Caco-2 (cell line): ENCODE results near the gene DENND4B. TPM values are rescaled to one million over a fixed set of nuclear protein-coding genes. Genes with fewer than 3 reads are reported as not detected.
A peak's percentile ranks its signal among the peaks of the same experiment; 100 is the strongest.

ENCODE experiments used
- BruUV-seq: library from RNA; stranded (reverse); fragments of 400-500 nt; replicated peaks from 2 replicates; lab custom pipeline; 2021; lab: Mats Ljungman, UMichigan
- CTCF ChIA-PET: fragments of 300-600 bp; sonication (Branson Sonifier 250); formaldehyde crosslinking; loops from one replicate; lab custom pipeline; 2022; ENCODE audit warnings: antibody characterized with exemption; lab: Charles Lee
- POLR2A ChIA-PET: fragments of 300-600 bp; sonication (Branson Sonifier 250); formaldehyde crosslinking; loops from one replicate; lab custom pipeline; 2022; ENCODE audit warnings: antibody characterized with exemption; lab: Charles Lee
- DNase-seq, 2 experiments: peaks; one replicate each; pipeline versions ENCODE4 v3.0.0 to v3.0.0-alpha.2; 2020 to 2022
- H3K27me3 ChIP-seq: replicated peaks from 2 replicates; pipeline ENCODE4 v1.6.0; 2011; ENCODE audit warnings: low read length; ENCODE audit not compliant: control insufficient read depth, insufficient read depth
- H3K36me3 ChIP-seq: 2 replicates; pipeline ENCODE4 v1.5.1; 2011; ENCODE audit warnings: low read length; ENCODE audit not compliant: control insufficient read depth, insufficient read depth
- H3K4me1 ChIP-seq: fragments of 250-450 bp; sonication (Bioruptor Pico); 2 replicates; pipeline ENCODE4 v1.5.1; 2020; ENCODE audit warnings: mild to moderate bottlenecking
- H3K4me3 ChIP-seq: 2 replicates; pipeline ENCODE4 v1.5.1; 2011; ENCODE audit warnings: low read depth, mild to moderate bottlenecking, control low read depth, low read length
- H3K9me3 ChIP-seq: fragments of 250-450 bp; sonication (Bioruptor Pico); 2 replicates; pipeline ENCODE4 v1.5.1; 2020; ENCODE audit warnings: mild to moderate bottlenecking, moderate library complexity
- H3K27ac Mint-ChIP-seq: one replicate; pipeline ENCODE4 v1.8.0; 2022; ENCODE audit warnings: mixed read lengths; ENCODE audit not compliant: unreplicated experiment
- H3K27me3 Mint-ChIP-seq: one replicate; pipeline ENCODE4 v1.8.0; 2022; ENCODE audit warnings: mixed read lengths; ENCODE audit not compliant: insufficient read depth, unreplicated experiment
- H3K36me3 Mint-ChIP-seq: one replicate; pipeline ENCODE4 v1.8.0; 2022; ENCODE audit warnings: mild to moderate bottlenecking, mixed read lengths; ENCODE audit not compliant: insufficient read depth, unreplicated experiment
- H3K4me1 Mint-ChIP-seq: one replicate; pipeline ENCODE4 v1.8.0; 2022; ENCODE audit warnings: low read depth, mixed read lengths; ENCODE audit not compliant: unreplicated experiment
- H3K4me3 Mint-ChIP-seq: one replicate; pipeline ENCODE4 v1.8.0; 2022; ENCODE audit warnings: mild to moderate bottlenecking, moderate library complexity, mixed read lengths; ENCODE audit not compliant: unreplicated experiment
- H3K9me3 Mint-ChIP-seq: one replicate; pipeline ENCODE4 v1.8.0; 2022; ENCODE audit warnings: mixed read lengths; ENCODE audit not compliant: unreplicated experiment
- intact Hi-C: fragments of 100-400 bp; cut with micrococcal nuclease; formaldehyde crosslinking; loops from one replicate; pipeline ENCODE4 v1.10.0; 2022; ENCODE audit not compliant: unreplicated experiment
- total RNA-seq: library from RNA; stranded (reverse); gene quantifications from 2 replicates; pipeline ENCODE4 v1.2.3, GENCODE V29; 2022
- TF ChIP-seq, protein P1 (sequence below), 2 experiments: fragments of 200-600 bp in 1 of 2; IDR thresholded peaks; 1 replicate in 1 of 2; 2 replicates in 1 of 2; pipeline versions ENCODE4 v1.5.1 to v1.8.0; 2011 to 2022; ENCODE audit warnings: antibody characterized with exemption in 1 of 2, control low read depth in 1 of 2, inconsistent platforms in 1 of 2, low read depth in 1 of 2, low read length in 1 of 2, mild to moderate bottlenecking in 1 of 2, moderate library complexity in 1 of 2; ENCODE audit not compliant: insufficient read depth in 1 of 2, severe bottlenecking in 1 of 2, unreplicated experiment in 1 of 2

The DENND4B gene
- total RNA-seq, 1 experiment from 2014 or later, result 79.0 TPM

- CTCF ChIA-PET, result no interaction called here
- H3K36me3 Mint-ChIP-seq, result peaks cover 14% of the 10 kb centered on the region
- no peaks in the 10 kb centered on the region for H3K27me3 Mint-ChIP-seq
- Histone ChIP-seq H3K4me3 (no peak overlapping the region), H3K9me3 (no peaks in the 10 kb centered on the region), H3K4me1 (no peaks in the 10 kb centered on the region), H3K27me3 (no peaks in the 10 kb centered on the region), H3K36me3 (no peaks in the 10 kb centered on the region; the same call in none of the 2 replicates)
- no TSS peak for BruUV-seq
- TF ChIP-seq, protein P1, sequence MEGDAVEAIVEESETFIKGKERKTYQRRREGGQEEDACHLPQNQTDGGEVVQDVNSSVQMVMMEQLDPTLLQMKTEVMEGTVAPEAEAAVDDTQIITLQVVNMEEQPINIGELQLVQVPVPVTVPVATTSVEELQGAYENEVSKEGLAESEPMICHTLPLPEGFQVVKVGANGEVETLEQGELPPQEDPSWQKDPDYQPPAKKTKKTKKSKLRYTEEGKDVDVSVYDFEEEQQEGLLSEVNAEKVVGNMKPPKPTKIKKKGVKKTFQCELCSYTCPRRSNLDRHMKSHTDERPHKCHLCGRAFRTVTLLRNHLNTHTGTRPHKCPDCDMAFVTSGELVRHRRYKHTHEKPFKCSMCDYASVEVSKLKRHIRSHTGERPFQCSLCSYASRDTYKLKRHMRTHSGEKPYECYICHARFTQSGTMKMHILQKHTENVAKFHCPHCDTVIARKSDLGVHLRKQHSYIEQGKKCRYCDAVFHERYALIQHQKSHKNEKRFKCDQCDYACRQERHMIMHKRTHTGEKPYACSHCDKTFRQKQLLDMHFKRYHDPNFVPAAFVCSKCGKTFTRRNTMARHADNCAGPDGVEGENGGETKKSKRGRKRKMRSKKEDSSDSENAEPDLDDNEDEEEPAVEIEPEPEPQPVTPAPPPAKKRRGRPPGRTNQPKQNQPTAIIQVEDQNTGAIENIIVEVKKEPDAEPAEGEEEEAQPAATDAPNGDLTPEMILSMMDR (IDR thresholded peaks at IDR 0.05; ENCODE audit: insufficient read depth in 1 of 2, low read depth in 1 of 2, low read length in 1 of 2, severe bottlenecking in 1 of 2, unreplicated experiment in 1 of 2), result no peak
- intact Hi-C loops, result no loop called here
- no peaks in the 10 kb centered on the region for H3K4me1 Mint-ChIP-seq
- DNase-seq, result peak in 1 of 2 experiments; percentile 0
- POLR2A ChIA-PET, result no interaction called here
- H3K27ac Mint-ChIP-seq, result peak overlapping the region; percentile 10
- no peaks in the 10 kb centered on the region for H3K9me3 Mint-ChIP-seq
- no peak overlapping the region for H3K4me3 Mint-ChIP-seq
Observed at GRCh38 chr1:153929426-153929825, 17.1 kb downstream of the DENND4B start.

GRCh38 chr1:153928791-153929341 is 17.7 kb downstream of the DENND4B start:
- H3K27ac Mint-ChIP-seq, result peak overlapping the region; percentile 10
- intact Hi-C loops, result no loop called here
- H3K4me3 Mint-ChIP-seq, result no peak overlapping the region
- Histone ChIP-seq H3K4me1 (peaks cover 4% of the 10 kb centered on the region), H3K27me3 (no peaks in the 10 kb centered on the region), H3K9me3 (no peaks in the 10 kb centered on the region), H3K36me3 (no peaks in the 10 kb centered on the region; the same call in none of the 2 replicates), H3K4me3 (no peak overlapping the region)
- H3K9me3 Mint-ChIP-seq, result no peaks in the 10 kb centered on the region
- DNase-seq, result peak in 1 of 2 experiments; percentile 10
- ChIA-PET CTCF (interaction anchor here (0.5 kb wide), 1 partner anchor 120 kb away, joined by 8 read pairs; no protein-coding TSS in a partner anchor), POLR2A (no interaction called here)
- BruUV-seq, result no TSS peak
- no peaks in the 10 kb centered on the region for H3K4me1 Mint-ChIP-seq
- TF ChIP-seq, protein P1 (IDR thresholded peaks at IDR 0.05; ENCODE audit: insufficient read depth in 1 of 2, low read depth in 1 of 2, low read length in 1 of 2, severe bottlenecking in 1 of 2, unreplicated experiment in 1 of 2), result no peak
- no peaks in the 10 kb centered on the region for H3K27me3 Mint-ChIP-seq
- peaks cover 9% of the 10 kb centered on the region for H3K36me3 Mint-ChIP-seq

DNA sequence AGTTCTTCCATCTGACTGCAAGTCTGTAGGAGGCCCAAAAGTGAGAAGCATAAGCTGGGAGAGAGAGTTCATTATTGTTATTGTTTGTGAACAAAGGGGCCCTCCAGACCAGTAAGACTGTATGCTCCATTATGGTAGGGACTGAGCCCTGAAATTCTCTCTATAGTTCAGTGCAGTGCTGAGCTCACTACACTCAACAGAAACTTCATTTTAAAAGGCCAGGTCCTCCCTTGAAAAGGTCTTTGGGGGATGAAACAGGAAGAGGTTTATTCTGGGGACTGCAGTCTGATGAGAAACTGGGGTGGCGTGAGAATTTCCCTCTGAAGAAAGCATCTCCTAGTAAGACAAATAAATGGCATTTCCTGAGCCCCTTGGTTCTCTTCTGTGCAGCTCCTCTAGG is 18.3 kb downstream of the DENND4B start:
- no peak overlapping the region for H3K4me3 ChIP-seq
- no peaks in the 10 kb centered on the region for H3K27me3 ChIP-seq
- H3K4me1 ChIP-seq, result peaks cover 6% of the 10 kb centered on the region
- no peaks in the 10 kb centered on the region for H3K4me1 Mint-ChIP-seq
- no peak overlapping the region for H3K27ac Mint-ChIP-seq
- BruUV-seq, result no TSS peak
- no peaks in the 10 kb centered on the region; the same call in none of the 2 replicates for H3K36me3 ChIP-seq
- TF ChIP-seq, protein P1 (IDR thresholded peaks at IDR 0.05; ENCODE audit: insufficient read depth in 1 of 2, low read depth in 1 of 2, low read length in 1 of 2, severe bottlenecking in 1 of 2, unreplicated experiment in 1 of 2), result no peak
- intact Hi-C loops, result no loop called here
- peaks cover 12% of the 10 kb centered on the region for H3K36me3 Mint-ChIP-seq
- ChIA-PET CTCF (no interaction called here), POLR2A (no interaction called here)
- no peak for DNase-seq
- no peak overlapping the region for H3K4me3 Mint-ChIP-seq
- H3K9me3 ChIP-seq, result no peaks in the 10 kb centered on the region
- no peaks in the 10 kb centered on the region for H3K27me3 Mint-ChIP-seq
- no peaks in the 10 kb centered on the region for H3K9me3 Mint-ChIP-seq
